CD4-positive, alpha-beta T cell treated with Interleukin-15 for 4 hours (primary cell): ENCODE results near the gene GOLGB1.

Source experiments
- DNase-seq: peaks from one replicate; pipeline ENCODE4 v3.0.0-alpha.2; 2020; ENCODE audit warnings: low spot score

Gene GOLGB1

GRCh38 chr3:121637922-121638321, 111.6 kb downstream of the GOLGB1 start:
- DNase-seq, result no peak

DNA sequence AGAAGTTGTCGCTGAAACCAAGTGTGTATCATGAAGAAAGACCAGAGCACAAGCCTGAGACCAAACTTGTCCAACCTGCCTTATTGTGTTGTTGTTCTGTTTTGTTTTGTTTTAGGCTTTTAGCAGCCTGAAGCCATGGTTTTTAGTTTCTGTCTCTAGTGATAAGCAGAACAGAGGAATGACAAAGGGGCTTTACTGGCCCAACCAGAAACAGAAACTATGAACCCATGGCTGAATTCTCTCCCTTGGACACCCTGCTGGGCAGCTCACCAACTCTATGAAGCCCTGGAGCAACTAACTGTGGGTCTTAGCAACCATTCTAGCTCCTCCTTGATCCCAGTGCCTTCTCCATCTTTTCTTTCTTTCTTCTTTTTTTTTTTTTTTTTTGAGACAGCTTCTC, 119.2 kb downstream of the GOLGB1 start:
- DNase-seq, result no peak

DNA sequence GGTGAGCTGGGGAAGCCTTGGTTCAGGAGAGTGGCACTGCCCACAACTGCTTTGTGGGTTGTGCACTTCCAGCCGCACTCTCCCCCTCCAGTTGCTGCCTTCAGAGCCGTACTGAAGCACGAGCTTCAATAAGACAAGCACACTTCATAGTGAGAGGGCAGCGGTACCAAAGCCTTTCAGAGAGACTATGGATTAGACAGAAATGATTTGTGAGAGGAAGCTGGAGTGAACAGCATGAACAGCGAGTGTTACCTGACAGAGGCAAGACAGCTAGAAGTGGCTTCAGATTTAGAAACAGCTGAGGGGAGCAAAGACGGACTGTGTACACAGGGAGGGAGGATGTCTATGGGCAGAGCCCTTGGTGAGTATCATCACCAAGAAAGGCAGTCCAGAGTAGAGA, 119.9 kb downstream of the GOLGB1 start:
- DNase-seq, result no peak

- no peak for DNase-seq
These were observed 121.9 kb downstream of the GOLGB1 start for GRCh38 chr3:121627622-121628021.

GRCh38 chr3:121627211-121627610, 122.3 kb downstream of the GOLGB1 start:
- no peak for DNase-seq

DNA sequence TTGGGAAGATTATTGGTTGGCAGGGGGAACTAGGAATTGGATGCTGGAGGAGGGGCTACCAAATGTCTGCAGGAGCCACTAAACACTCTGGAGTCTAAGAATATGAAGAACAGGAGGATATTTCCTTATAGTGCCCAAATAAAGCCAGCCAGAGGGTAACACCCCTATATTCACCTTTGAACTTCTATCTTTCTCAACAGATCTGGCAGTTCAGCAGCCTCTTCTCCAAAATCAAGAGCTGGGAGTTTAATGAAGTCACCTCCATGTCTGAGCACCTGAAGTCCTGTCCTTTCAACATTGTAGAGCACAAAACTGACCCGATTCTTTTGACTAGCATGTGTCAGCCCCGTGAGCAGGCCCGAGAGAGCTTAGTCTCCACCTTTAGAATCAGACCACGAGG, 123.0 kb downstream of the GOLGB1 start:
- no peak for DNase-seq

GRCh38 chr3:121624147-121624899, 125.2 kb downstream of the GOLGB1 start:
- DNase-seq, result no peak

- no peak for DNase-seq
These were observed 128.1 kb downstream of the GOLGB1 start for GRCh38 chr3:121621491-121621890.

- no peak for DNase-seq
These were observed 129.8 kb downstream of the GOLGB1 start for GRCh38 chr3:121619691-121620090.
